HCT116 (cell line): ENCODE results near the gene FAM163B. TPM values are rescaled to one million over a fixed set of nuclear protein-coding genes. Genes with fewer than 3 reads are reported as not detected.
"Not testable (repeated sequence)": the region's sequence is repeated elsewhere in the genome, so short reads cannot be mapped to it uniquely, and the experiment has no call there.

Source experiments
- ATAC-seq: fragments of 200-7000 bp; cut with Tn5 transposase; 2 replicates; pipeline ENCODE4 v1.9.1; 2020; ENCODE audit warnings: mild to moderate bottlenecking, moderate library complexity
- BruUV-seq: library from RNA; stranded (reverse); fragments of 400-500 nt; replicated peaks from 2 replicates; lab custom pipeline; 2021; lab: Mats Ljungman, UMichigan
- CTCF ChIA-PET: fragments of 300-600 bp; sonication (Branson Sonifier 250); formaldehyde crosslinking; loops from one replicate; lab custom pipeline; 2021; ENCODE audit warnings: antibody characterized with exemption; lab: Charles Lee
- POLR2A ChIA-PET: fragments of 300-600, 350-600 bp; sonication (Branson Sonifier 250); formaldehyde crosslinking; loops from one replicate; lab custom pipeline; 2021; ENCODE audit warnings: antibody characterized with exemption; lab: Charles Lee
- RAD21 ChIA-PET, 2 experiments: fragments of 300-600 bp; sonication (Branson Sonifier 250); formaldehyde crosslinking; loops; one replicate each; lab custom pipeline; 2023; ENCODE audit warnings: low total read pairs in 2 of 2; ENCODE audit not compliant: uncharacterized antibody in 2 of 2, unreplicated experiment in 2 of 2, low non-redundant PET in 1 of 2; lab: Charles Lee
- DNase-seq: peaks from one replicate; pipeline ENCODE4 v3.0.0-alpha.2; 2010; ENCODE audit warnings: low read depth, low spot score
- H2AFZ ChIP-seq: fragments of 200-600 bp; shearing (Covaris generic), sonication (generic); 2 replicates; pipeline ENCODE4 v1.6.1; 2017; ENCODE audit warnings: low read depth, mixed run types, mixed read lengths, antibody characterized with exemption, low read length; ENCODE audit not compliant: poor library complexity, severe bottlenecking
- H3K27ac ChIP-seq: 2 replicates; pipeline ENCODE4 v1.5.1; 2012; ENCODE audit warnings: low read depth, low read length
- H3K27me3 ChIP-seq: fragments of 200-600 bp; sonication (generic); 2 replicates; pipeline ENCODE4 v1.6.1; 2016; ENCODE audit warnings: mixed run types, low read length, mixed read lengths; ENCODE audit not compliant: insufficient read depth
- H3K36me3 ChIP-seq, 2 experiments: fragments of 200-500 bp in 1 of 2; fragments of 200-600 bp in 1 of 2; sonication (Bioruptor generic) in 1 of 2; sonication (generic) in 1 of 2; 2 replicates each; pipeline versions ENCODE4 v1.5.1 to v1.6.1; 2014 to 2016; ENCODE audit warnings: low read length in 2 of 2, inconsistent platforms in 1 of 2, mixed read lengths in 1 of 2, mixed run types in 1 of 2; ENCODE audit not compliant: insufficient read depth in 2 of 2, control insufficient read depth in 1 of 2
- H3K4me1 ChIP-seq, 2 experiments: fragments of 200-600 bp in 1 of 2; sonication (generic) in 1 of 2; 2 replicates each; pipeline versions ENCODE4 v1.5.1 to v1.6.1; 2012 to 2017; ENCODE audit warnings: low read length in 2 of 2, inconsistent platforms in 1 of 2, mild to moderate bottlenecking in 1 of 2, mixed read lengths in 1 of 2, mixed run types in 1 of 2, moderate library complexity in 1 of 2; ENCODE audit not compliant: insufficient read depth in 2 of 2, control insufficient read depth in 1 of 2
- H3K4me2 ChIP-seq: fragments of 200-600 bp; sonication (generic); 2 replicates; pipeline ENCODE4 v1.6.1; 2017; ENCODE audit warnings: mixed run types, low read length, mixed read lengths
- H3K4me3 ChIP-seq, 2 experiments: fragments of 200-600 bp in 1 of 2; sonication (generic) in 1 of 2; replicated peaks in 1 of 2; 2 replicates each; pipeline ENCODE4 v1.5.1; 2011 to 2016; ENCODE audit warnings: low read length in 2 of 2, control low read depth in 1 of 2, low read depth in 1 of 2, mild to moderate bottlenecking in 1 of 2, mixed read lengths in 1 of 2, mixed run types in 1 of 2
- H3K79me2 ChIP-seq: fragments of 200-600 bp; sonication (generic); 2 replicates; pipeline ENCODE4 v1.6.1; 2017; ENCODE audit warnings: mild to moderate bottlenecking, mixed run types, low read length, moderate library complexity, mixed read lengths; ENCODE audit not compliant: insufficient read depth
- H3K9ac ChIP-seq: fragments of 200-600 bp; sonication (generic); 2 replicates; pipeline ENCODE4 v1.6.1; 2016; ENCODE audit warnings: low read length, mixed read lengths
- H3K9me2 ChIP-seq: fragments of 200-600 bp; sonication (generic), shearing (Covaris generic); 2 replicates; pipeline ENCODE4 v1.6.1; 2017; ENCODE audit warnings: mixed run types, mild to moderate bottlenecking, moderate library complexity; ENCODE audit not compliant: insufficient read depth
- H3K9me3 ChIP-seq, 2 experiments: fragments of 200-500 bp in 1 of 2; fragments of 200-600 bp in 1 of 2; sonication (Bioruptor generic) in 1 of 2; sonication (generic) in 1 of 2; 2 replicates each; pipeline ENCODE4 v1.6.1; 2014 to 2017; ENCODE audit warnings: low read length in 2 of 2, mixed read lengths in 2 of 2, inconsistent platforms in 1 of 2, low read depth in 1 of 2, mild to moderate bottlenecking in 1 of 2, mixed run types in 1 of 2, moderate library complexity in 1 of 2; ENCODE audit not compliant: control insufficient read depth in 1 of 2, insufficient read depth in 1 of 2
- H4K20me1 ChIP-seq: fragments of 200-600 bp; sonication (generic), shearing (Covaris generic); 2 replicates; pipeline ENCODE4 v1.6.1; 2017; ENCODE audit warnings: mixed run types, mild to moderate bottlenecking, moderate library complexity; ENCODE audit not compliant: insufficient read depth
- CEBPB ChIP-seq: IDR thresholded peaks from 2 replicates; pipeline ENCODE4 v1.6.1; 2012; ENCODE audit warnings: low read depth
- CTCF ChIP-seq, 3 experiments: fragments of 200-600 bp in 1 of 3; sonication (generic) in 1 of 3; IDR thresholded peaks in 2 of 3; conservative IDR thresholded peaks in 1 of 3; 2 replicates each; pipeline ENCODE4 v1.5.1; 2012 to 2017; ENCODE audit warnings: low read depth in 2 of 3, low read length in 2 of 3, antibody characterized with exemption in 1 of 3, borderline replicate concordance in 1 of 3, control low read depth in 1 of 3, mild to moderate bottlenecking in 1 of 3, mixed read lengths in 1 of 3, mixed run types in 1 of 3, moderate library complexity in 1 of 3; ENCODE audit not compliant: insufficient read depth in 1 of 3
- TCF7L2 ChIP-seq: IDR thresholded peaks from 2 replicates; pipeline ENCODE4 v1.7.0; 2011; ENCODE audit warnings: borderline replicate concordance, inconsistent platforms; ENCODE audit not compliant: insufficient read depth, insufficient read length; ENCODE audit errors: extremely low read depth
- YY1 ChIP-seq: IDR thresholded peaks from 2 replicates; pipeline ENCODE4 v1.6.1; 2011; ENCODE audit warnings: low read length, low read depth, moderate library complexity, mild to moderate bottlenecking; ENCODE audit not compliant: insufficient replicate concordance; ENCODE audit errors: extremely low read depth
- ZFX ChIP-seq: fragments of 450-650 bp; IDR thresholded peaks from 2 replicates; pipeline ENCODE4 v1.6.1; 2017
- intact Hi-C: fragments of 100-400 bp; cut with micrococcal nuclease; formaldehyde crosslinking; loops from 2 replicates; pipeline ENCODE4 v1.10.0; 2022
- total RNA-seq: library from RNA; stranded (reverse); gene quantifications from one replicate; pipeline ENCODE4 v1.2.1, GENCODE V29; 2021; ENCODE audit not compliant: unreplicated experiment

The FAM163B gene
- total RNA-seq, 1 experiment from 2014 or later: not detected

GRCh38 chr9:133627341-133627740, 18.2 kb upstream of the FAM163B start (continued):
- TF ChIP-seq CTCF (IDR thresholded peaks at IDR 0.05 in 2 of 3, conservative IDR thresholded peaks at IDR 0.05 in 1 of 3; ENCODE audit: borderline replicate concordance in 1 of 3, insufficient read depth in 1 of 3, low read depth in 2 of 3, low read length in 2 of 3): no peak
- TF ChIP-seq TCF7L2: no peak
- TF ChIP-seq, all 23 proteins: peak for 0

GRCh38 chr9:133626008-133626407, 16.8 kb upstream of the FAM163B start:
- H3K4me3 ChIP-seq, H4K20me1 ChIP-seq, H3K27ac ChIP-seq, CTCF ChIA-PET, DNase-seq, H3K9me2 ChIP-seq, RAD21 ChIA-PET, BruUV-seq, intact Hi-C loops, H3K4me1 ChIP-seq, ATAC-seq, POLR2A ChIA-PET, H3K36me3 ChIP-seq, H3K9ac ChIP-seq, H3K79me2 ChIP-seq, H2AFZ ChIP-seq, H3K9me3 ChIP-seq, H3K4me2 ChIP-seq: not testable (repeated sequence)
- peaks cover 31% of the 10 kb centered on the region for H3K27me3 ChIP-seq

GRCh38 chr9:133622555-133622954, 13.4 kb upstream of the FAM163B start:
- Histone ChIP-seq H3K36me3 (no peaks in the 10 kb centered on the region), H3K27me3 (peaks cover 57% of the 10 kb centered on the region), H3K9me3 (no peaks in the 10 kb centered on the region), H3K4me1 (no peaks in the 10 kb centered on the region), H3K9ac (no peak overlapping the region), H3K27ac (no peak overlapping the region), H3K79me2 (no peaks in the 10 kb centered on the region), H4K20me1 (no peaks in the 10 kb centered on the region), H2AFZ (no peak overlapping the region), H3K4me2 (no peak overlapping the region), H3K9me2 (no peaks in the 10 kb centered on the region), H3K4me3 (no peak overlapping the region)
- ChIA-PET POLR2A (no interaction called here), CTCF (no interaction called here), RAD21 (no interaction called here)
- TF ChIP-seq ZFX (no peak), CEBPB (no peak), YY1 (no peak)
- BruUV-seq: no TSS peak
- ATAC-seq (no peak), DNase-seq (no peak)
- intact Hi-C loops: no loop called here
